Mucosa of gallbladder (tissue), 1 donor: ENCODE results near the gene SLC24A5. TPM values are rescaled to one million over a fixed set of nuclear protein-coding genes. Genes with fewer than 3 reads are reported as not detected.

Experiments
- DNase-seq: peaks from one replicate; pipeline ENCODE4 v3.0.0-alpha.2; 2020; ENCODE audit warnings: low spot score
- total RNA-seq: library from RNA; stranded (reverse); gene quantifications from one replicate; pipeline ENCODE4 v1.2.1, GENCODE V29; 2021
- donor health status: DM: no; HTN: no; CAD: no.

Gene SLC24A5
- total RNA-seq, 1 donor from 2014 or later: not detected

- peak; percentile 76 for DNase-seq
These were observed 70.3 kb downstream of the SLC24A5 start for GRCh38 chr15:48190932-48191573.

GRCh38 chr15:48191574-48192225, 70.9 kb downstream of the SLC24A5 start, which contains the start of gene CTXN2:
Gene CTXN2, plus strand, starts transcription at chr15:48191665. Its CDS starts 9,636 bp downstream, at chr15:48201301.
- DNase-seq: no peak

Other genes with a start within 250 kb of the SLC24A5 start
- 41.1 TPM for gene MYEF2, start 57.3 kb downstream of the SLC24A5 start, total RNA-seq
- gene CTXN2, start 70.7 kb downstream of the SLC24A5 start, total RNA-seq: 0.06 TPM
- gene SLC12A1, start 85.3 kb downstream of the SLC24A5 start, total RNA-seq: not detected
- gene DUT, start 210.4 kb downstream of the SLC24A5 start, total RNA-seq: 95.0 TPM